ENCODE measurements around the gene NDUFV3.

GRCh38 chr21:42865776-42866160, 27.3 kb upstream of the NDUFV3 start:
- no peak for TF ChIP-seq CTCF (conservative IDR thresholded peaks at IDR 0.05; ENCODE audit: low read length)
- no peak for TF ChIP-seq EZH2phosphoT487 (IDR thresholded peaks at IDR 0.05; ENCODE audit: borderline replicate concordance, low read depth, low read length)
